ENCODE measurements around the gene RNU6-7.

Gene RNU6-7

DNA sequence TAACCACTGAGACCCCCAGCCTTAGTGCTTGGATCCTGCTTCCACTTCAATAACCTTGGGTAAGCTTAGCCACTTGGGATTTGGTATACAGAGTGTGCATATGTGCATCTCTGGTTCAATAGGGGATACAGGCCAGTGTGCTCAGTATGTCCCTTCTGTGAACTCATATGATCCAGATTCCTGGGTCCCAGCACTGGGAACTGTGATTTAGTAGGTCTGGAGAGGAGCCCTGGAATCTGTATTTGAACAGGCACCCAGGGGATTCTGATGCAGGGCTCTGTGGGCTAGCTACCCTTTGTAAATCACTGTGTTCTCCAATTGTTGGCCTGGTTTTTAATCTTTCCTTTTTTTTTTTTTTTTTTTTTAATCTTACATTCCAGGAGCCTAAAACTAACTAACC lies 11.0 kb downstream of the RNU6-7 start:
- H3K4me3 ChIP-seq (ENCODE audit: low read length) = no peak overlapping the region
- H3K9me3 ChIP-seq (ENCODE audit: low read length) = no peaks in the 10 kb centered on the region
- H3K4me1 ChIP-seq (ENCODE audit: insufficient read depth, low read length) = no peaks in the 10 kb centered on the region
- no peaks in the 10 kb centered on the region for H3K36me3 ChIP-seq (ENCODE audit: insufficient read depth, low read length)
- no peaks in the 10 kb centered on the region for H3K27me3 ChIP-seq (ENCODE audit: insufficient read depth, low read length)
- H2AFZ ChIP-seq (ENCODE audit: low read depth, low read length) = no peak overlapping the region

DNA sequence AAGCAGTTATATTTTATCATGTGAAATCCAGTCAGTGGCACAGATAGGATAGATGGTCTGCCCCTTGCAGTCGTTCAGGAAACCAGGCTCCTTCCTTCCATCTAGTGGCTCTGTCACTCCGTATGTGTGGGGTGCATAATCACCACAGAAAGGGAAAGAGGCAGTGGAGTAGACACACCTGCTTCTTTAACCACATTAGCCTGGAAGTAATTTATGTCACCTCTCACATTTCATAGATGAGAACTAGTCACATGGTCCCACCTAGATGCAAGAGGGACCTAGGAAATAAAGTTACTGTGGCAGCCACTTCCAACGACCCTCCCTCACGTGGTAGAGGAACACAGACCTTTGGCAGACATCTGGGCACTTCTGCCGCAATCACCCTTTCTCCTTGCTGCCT lies 15.5 kb downstream of the RNU6-7 start:
- Histone ChIP-seq H3K4me1 (ENCODE audit: insufficient read depth, low read length) (no peaks in the 10 kb centered on the region), H3K27me3 (ENCODE audit: insufficient read depth, low read length) (no peaks in the 10 kb centered on the region), H3K36me3 (ENCODE audit: insufficient read depth, low read length) (no peaks in the 10 kb centered on the region), H2AFZ (ENCODE audit: low read depth, low read length) (no peak overlapping the region), H3K4me3 (ENCODE audit: low read length) (no peak overlapping the region), H3K9me3 (ENCODE audit: low read length) (no peaks in the 10 kb centered on the region)

- no peak overlapping the region for H2AFZ ChIP-seq (ENCODE audit: low read depth, low read length)
- no peaks in the 10 kb centered on the region for H3K36me3 ChIP-seq (ENCODE audit: insufficient read depth, low read length)
- H3K4me3 ChIP-seq (ENCODE audit: low read length) = no peak overlapping the region
- H3K9me3 ChIP-seq (ENCODE audit: low read length) = no peaks in the 10 kb centered on the region
- H3K27me3 ChIP-seq (ENCODE audit: insufficient read depth, low read length) = no peaks in the 10 kb centered on the region
- peaks cover 5% of the 10 kb centered on the region for H3K4me1 ChIP-seq (ENCODE audit: insufficient read depth, low read length)
Observed at GRCh38 chr14:32224737-32225377, 23.0 kb downstream of the RNU6-7 start.

DNA sequence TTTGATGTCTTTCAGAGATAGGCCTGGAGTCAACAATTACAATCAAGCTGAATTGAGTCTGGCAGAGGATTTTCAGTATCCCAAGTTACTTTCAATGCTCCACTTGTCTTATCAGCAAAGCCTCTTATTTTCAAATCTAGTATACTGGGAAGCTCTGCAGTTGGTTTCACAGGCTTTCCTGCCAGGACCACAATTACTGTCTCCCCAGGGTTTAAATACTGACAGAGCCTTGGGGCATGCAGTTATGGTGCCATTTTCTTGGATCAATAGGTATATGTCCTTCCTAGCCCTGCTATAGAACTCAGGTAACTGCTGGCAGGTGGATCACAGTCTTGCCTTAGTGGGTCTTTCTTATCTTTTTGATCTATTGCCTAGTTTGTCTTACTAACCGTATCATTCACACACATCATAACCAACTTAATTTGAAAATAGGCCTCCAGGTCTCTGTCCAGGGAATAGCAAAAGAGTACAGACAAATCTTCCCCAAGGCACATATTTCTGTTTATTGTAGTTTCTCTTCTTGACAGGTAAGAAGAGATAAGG lies 23.6 kb downstream of the RNU6-7 start:
- H3K4me1 ChIP-seq (ENCODE audit: insufficient read depth, low read length) = peaks cover 5% of the 10 kb centered on the region
- no peaks in the 10 kb centered on the region for H3K27me3 ChIP-seq (ENCODE audit: insufficient read depth, low read length)
- H3K36me3 ChIP-seq (ENCODE audit: insufficient read depth, low read length) = no peaks in the 10 kb centered on the region
- H3K9me3 ChIP-seq (ENCODE audit: low read length) = no peaks in the 10 kb centered on the region
- H2AFZ ChIP-seq (ENCODE audit: low read depth, low read length) = no peak overlapping the region
- H3K4me3 ChIP-seq (ENCODE audit: low read length) = no peak overlapping the region

- Histone ChIP-seq H3K4me3 (ENCODE audit: low read length) (no peak overlapping the region), H2AFZ (ENCODE audit: low read depth, low read length) (no peak overlapping the region), H3K27me3 (ENCODE audit: insufficient read depth, low read length) (no peaks in the 10 kb centered on the region), H3K4me1 (ENCODE audit: insufficient read depth, low read length) (peaks cover 5% of the 10 kb centered on the region), H3K9me3 (ENCODE audit: low read length) (no peaks in the 10 kb centered on the region), H3K36me3 (ENCODE audit: insufficient read depth, low read length) (no peaks in the 10 kb centered on the region)
Observed at GRCh38 chr14:32226056-32226455, 24.2 kb downstream of the RNU6-7 start.

DNA sequence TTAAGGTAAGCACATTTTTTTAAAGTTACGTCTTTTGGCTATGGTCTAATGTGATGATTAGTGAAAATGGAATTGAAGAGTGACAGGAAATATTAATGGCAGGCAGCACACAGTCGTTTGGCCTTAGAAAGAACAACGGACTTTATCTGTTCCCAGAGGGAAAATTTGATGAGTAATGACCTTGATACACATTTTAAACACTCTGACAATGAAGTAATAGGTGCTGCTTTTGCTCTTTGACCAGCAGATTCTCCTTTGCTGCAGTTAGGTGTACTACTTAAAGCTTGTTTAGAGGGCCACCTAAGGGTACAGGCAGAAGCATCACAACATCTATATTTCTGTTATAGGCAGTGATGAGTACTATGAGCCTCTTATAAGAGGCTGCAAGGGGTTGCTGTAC lies 28.3 kb downstream of the RNU6-7 start:
- Histone ChIP-seq H3K9me3 (ENCODE audit: low read length) (no peaks in the 10 kb centered on the region), H3K27me3 (ENCODE audit: insufficient read depth, low read length) (no peaks in the 10 kb centered on the region), H3K4me3 (ENCODE audit: low read length) (no peak overlapping the region), H2AFZ (ENCODE audit: low read depth, low read length) (no peak overlapping the region), H3K4me1 (ENCODE audit: insufficient read depth, low read length) (peaks cover under 1% of the 10 kb centered on the region), H3K36me3 (ENCODE audit: insufficient read depth, low read length) (no peaks in the 10 kb centered on the region)

DNA sequence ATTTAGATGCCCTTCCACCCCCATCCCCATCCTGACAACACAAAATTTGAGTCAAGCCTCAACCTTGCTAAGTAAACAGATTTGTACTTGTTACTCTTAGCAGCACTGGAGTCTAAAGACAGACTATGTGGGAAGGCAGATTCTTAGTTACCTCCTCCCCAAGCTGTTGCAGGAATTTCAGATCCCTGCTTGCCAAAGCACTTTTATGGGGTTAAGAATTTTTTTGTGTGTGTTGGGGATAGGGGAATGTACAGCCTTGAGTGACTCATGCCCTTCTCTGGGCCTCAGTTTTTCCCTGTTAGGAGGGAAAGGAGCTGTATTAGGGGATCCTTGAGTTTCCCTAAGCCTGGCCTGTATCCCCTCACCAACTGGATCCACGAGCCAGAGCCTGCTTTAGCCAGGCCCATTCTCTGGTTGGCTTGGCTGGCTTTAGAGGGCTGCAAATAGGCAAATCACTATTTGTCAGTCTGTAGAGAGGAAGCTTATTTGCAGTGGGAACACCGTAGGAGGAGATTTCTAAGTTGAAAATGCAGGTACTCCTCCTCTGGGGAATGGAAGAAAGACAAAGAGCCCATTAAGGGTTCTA lies 28.9 kb downstream of the RNU6-7 start:
- H3K9me3 ChIP-seq (ENCODE audit: low read length) = no peaks in the 10 kb centered on the region
- H3K4me3 ChIP-seq (ENCODE audit: low read length) = no peak overlapping the region
- H2AFZ ChIP-seq (ENCODE audit: low read depth, low read length) = no peak overlapping the region
- no peaks in the 10 kb centered on the region for H3K27me3 ChIP-seq (ENCODE audit: insufficient read depth, low read length)
- no peaks in the 10 kb centered on the region for H3K36me3 ChIP-seq (ENCODE audit: insufficient read depth, low read length)
- no peaks in the 10 kb centered on the region for H3K4me1 ChIP-seq (ENCODE audit: insufficient read depth, low read length)

DNA sequence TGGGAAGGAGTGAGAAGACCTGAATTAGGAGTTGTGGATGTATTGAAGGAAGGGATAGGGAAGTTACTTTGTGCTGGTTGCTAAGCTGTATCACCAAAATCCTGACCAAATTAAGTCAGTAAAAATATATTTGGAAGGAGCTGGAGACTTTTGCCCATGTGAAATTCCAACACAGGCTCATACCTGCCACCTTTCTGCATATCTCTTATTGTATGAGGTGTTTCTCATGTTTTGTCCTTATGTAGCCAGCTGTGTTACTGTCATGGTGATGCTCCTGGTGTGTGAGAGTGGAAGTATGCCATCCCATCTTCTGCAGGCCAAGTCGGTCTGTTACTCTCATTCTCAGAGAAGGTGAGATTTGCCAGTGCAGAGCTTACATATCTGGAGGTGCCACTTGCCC lies 30.6 kb downstream of the RNU6-7 start:
- H3K4me1 ChIP-seq (ENCODE audit: insufficient read depth, low read length) = no peaks in the 10 kb centered on the region
- H2AFZ ChIP-seq (ENCODE audit: low read depth, low read length) = no peak overlapping the region
- H3K9me3 ChIP-seq (ENCODE audit: low read length) = no peaks in the 10 kb centered on the region
- no peaks in the 10 kb centered on the region for H3K27me3 ChIP-seq (ENCODE audit: insufficient read depth, low read length)
- no peaks in the 10 kb centered on the region for H3K36me3 ChIP-seq (ENCODE audit: insufficient read depth, low read length)
- H3K4me3 ChIP-seq (ENCODE audit: low read length) = no peak overlapping the region

DNA sequence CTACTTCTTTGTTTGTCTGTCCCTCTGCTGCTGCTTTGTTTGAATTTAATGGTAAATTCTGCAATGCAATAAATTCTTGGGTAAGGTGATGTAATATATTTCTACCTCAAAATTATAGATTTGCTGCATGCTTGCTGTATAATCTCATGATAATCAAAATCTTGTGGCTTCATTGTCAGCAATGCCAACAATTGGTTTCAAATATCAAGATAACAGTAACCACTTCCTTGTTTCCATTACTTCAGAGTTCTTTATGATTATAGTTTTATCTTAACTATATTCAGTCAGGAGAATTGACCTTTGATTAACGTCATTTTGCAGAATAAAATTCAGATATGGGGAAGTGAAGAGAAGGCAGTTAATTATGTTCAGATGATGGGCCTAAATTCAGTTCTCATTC lies 31.4 kb downstream of the RNU6-7 start:
- Histone ChIP-seq H2AFZ (ENCODE audit: low read depth, low read length) (no peak overlapping the region), H3K4me1 (ENCODE audit: insufficient read depth, low read length) (no peaks in the 10 kb centered on the region)

DNA sequence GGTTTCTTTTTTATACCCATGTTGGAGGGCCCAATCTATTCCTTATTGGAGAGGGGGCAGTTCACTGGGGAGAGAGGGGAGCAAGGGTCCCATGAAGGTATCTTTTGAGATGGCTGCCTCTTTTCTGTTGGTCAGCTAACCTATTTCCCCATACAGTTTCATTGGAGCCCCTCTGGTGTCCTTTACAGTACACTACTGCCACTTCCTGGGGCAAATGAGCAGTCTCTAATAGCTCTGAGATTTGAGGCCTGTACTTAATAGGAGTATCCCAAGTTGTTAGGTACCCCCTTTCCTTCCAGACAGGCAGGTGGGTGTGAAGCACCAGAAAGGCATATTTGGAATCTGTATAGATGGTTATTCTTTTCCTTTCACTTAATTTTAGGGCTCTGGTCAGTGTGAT lies 42.6 kb downstream of the RNU6-7 start:
- peaks cover 9% of the 10 kb centered on the region for H3K27me3 ChIP-seq (ENCODE audit: insufficient read depth, low read length)
- no peaks in the 10 kb centered on the region for H3K36me3 ChIP-seq (ENCODE audit: insufficient read depth, low read length)
- H3K4me3 ChIP-seq (ENCODE audit: low read length) = no peak overlapping the region
- no peaks in the 10 kb centered on the region for H3K4me1 ChIP-seq (ENCODE audit: insufficient read depth, low read length)
- H2AFZ ChIP-seq (ENCODE audit: low read depth, low read length) = no peak overlapping the region
- no peaks in the 10 kb centered on the region for H3K9me3 ChIP-seq (ENCODE audit: low read length)

More for the DNA sequence above, 31.4 kb downstream of the RNU6-7 start:
- Histone ChIP-seq H3K4me3 (ENCODE audit: low read length) (no peak overlapping the region), H3K36me3 (ENCODE audit: insufficient read depth, low read length) (no peaks in the 10 kb centered on the region), H3K9me3 (ENCODE audit: low read length) (no peaks in the 10 kb centered on the region), H3K27me3 (ENCODE audit: insufficient read depth, low read length) (no peaks in the 10 kb centered on the region)

- Histone ChIP-seq H3K9me3 (ENCODE audit: low read length) (no peaks in the 10 kb centered on the region), H3K4me3 (ENCODE audit: low read length) (no peak overlapping the region), H2AFZ (ENCODE audit: low read depth, low read length) (no peak overlapping the region), H3K4me1 (ENCODE audit: insufficient read depth, low read length) (peaks cover 3% of the 10 kb centered on the region), H3K36me3 (ENCODE audit: insufficient read depth, low read length) (no peaks in the 10 kb centered on the region), H3K27me3 (ENCODE audit: insufficient read depth, low read length) (peaks cover 9% of the 10 kb centered on the region)
Observed at GRCh38 chr14:32246751-32247150, 44.9 kb downstream of the RNU6-7 start.

DNA sequence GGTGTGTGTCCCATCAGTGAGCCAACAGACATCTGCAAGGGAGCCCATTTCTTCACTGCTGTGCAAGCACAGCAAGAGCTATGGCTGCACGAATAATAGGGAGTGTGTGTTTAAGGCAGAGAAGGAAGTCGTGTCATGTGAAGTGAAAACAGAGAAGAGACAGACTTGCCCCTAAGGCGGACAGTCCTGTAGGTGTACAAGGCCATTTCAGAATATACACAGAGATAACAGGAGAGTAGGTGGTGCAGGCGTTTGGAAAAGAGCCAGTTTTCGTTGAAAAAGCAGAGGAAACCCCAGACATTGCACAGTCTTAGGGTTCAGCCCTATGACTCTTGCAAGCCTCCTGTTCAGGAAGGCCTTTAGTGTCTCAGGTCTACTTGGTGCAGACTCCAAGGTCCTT lies 47.5 kb downstream of the RNU6-7 start:
- Histone ChIP-seq H3K4me1 (ENCODE audit: insufficient read depth, low read length) (peaks cover 8% of the 10 kb centered on the region), H3K9me3 (ENCODE audit: low read length) (no peaks in the 10 kb centered on the region), H3K36me3 (ENCODE audit: insufficient read depth, low read length) (no peaks in the 10 kb centered on the region), H3K27me3 (ENCODE audit: insufficient read depth, low read length) (peaks cover 6% of the 10 kb centered on the region), H2AFZ (ENCODE audit: low read depth, low read length) (no peak overlapping the region), H3K4me3 (ENCODE audit: low read length) (no peak overlapping the region)

GRCh38 chr14:32249780-32250179 lies 47.9 kb downstream of the RNU6-7 start:
- H3K27me3 ChIP-seq (ENCODE audit: insufficient read depth, low read length) = peaks cover 6% of the 10 kb centered on the region
- no peaks in the 10 kb centered on the region for H3K36me3 ChIP-seq (ENCODE audit: insufficient read depth, low read length)
- no peak overlapping the region for H3K4me3 ChIP-seq (ENCODE audit: low read length)
- H2AFZ ChIP-seq (ENCODE audit: low read depth, low read length) = no peak overlapping the region
- no peaks in the 10 kb centered on the region for H3K9me3 ChIP-seq (ENCODE audit: low read length)
- H3K4me1 ChIP-seq (ENCODE audit: insufficient read depth, low read length) = peaks cover 8% of the 10 kb centered on the region

GRCh38 chr14:32250681-32251080 lies 48.8 kb downstream of the RNU6-7 start:
- no peaks in the 10 kb centered on the region for H3K36me3 ChIP-seq (ENCODE audit: insufficient read depth, low read length)
- H2AFZ ChIP-seq (ENCODE audit: low read depth, low read length) = no peak overlapping the region
- peaks cover 13% of the 10 kb centered on the region for H3K4me1 ChIP-seq (ENCODE audit: insufficient read depth, low read length)
- H3K4me3 ChIP-seq (ENCODE audit: low read length) = no peak overlapping the region
- H3K27me3 ChIP-seq (ENCODE audit: insufficient read depth, low read length) = peaks cover 4% of the 10 kb centered on the region
- no peaks in the 10 kb centered on the region for H3K9me3 ChIP-seq (ENCODE audit: low read length)
